Endothelial cell of hepatic sinusoid (primary cell): Measurements from ENCODE around the gene KRT80.

Source experiments
- in situ Hi-C: cut with HindIII; loops from 2 replicates; pipeline ENCODE4 v1.10.0; 2017; ENCODE audit warnings: low sequenced_read_pairs

KRT80 gene

DNA sequence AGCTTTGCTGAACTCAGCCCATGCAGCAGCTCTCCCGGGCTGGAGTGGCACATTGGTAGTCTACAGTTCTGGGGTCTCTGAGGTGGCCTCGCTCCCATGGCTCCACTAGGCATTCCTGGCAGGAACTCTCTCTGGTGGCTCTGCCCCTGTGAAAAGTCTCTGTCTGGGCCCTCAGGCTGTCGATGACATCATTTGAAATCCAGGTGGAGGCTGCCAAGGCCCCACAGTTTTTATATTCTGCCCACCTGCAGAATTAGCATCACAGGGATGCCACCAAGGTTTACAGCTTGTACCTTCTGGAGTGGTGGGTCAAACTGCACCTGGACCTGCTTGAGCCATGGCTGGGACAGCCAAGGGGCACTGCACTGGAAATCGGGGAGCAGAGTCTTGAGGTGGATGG is 31.6 kb downstream of the KRT80 start:
- in situ Hi-C loops: no loop called here

DNA sequence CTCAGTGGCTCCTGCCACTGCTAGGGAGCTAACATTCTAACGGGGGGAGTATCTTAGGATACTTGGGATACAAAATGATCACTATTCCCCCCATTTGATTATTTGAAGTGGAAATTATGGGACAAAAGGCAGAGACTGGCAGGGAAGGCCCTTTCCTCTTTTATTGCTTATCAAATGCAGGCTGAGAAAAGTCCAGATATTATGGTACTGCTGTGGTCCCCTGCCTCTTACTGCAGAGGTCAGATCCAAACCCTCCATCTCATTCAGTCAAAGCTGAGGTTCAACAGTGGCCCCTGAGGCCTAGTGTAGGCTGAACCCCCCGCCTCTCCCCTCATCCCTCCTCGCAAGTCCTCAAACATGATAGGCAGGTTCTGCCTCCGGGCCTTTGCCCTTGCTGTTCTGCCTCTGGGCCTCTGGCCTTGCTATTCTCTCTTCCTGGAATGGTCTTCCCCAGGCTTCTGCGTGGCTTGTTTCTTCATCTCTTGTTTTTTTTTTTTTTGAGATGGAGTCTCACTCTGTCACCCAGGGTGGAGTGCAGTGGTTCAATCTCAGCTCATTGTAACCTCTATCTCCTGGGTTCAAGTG is 34.2 kb downstream of the KRT80 start:
- in situ Hi-C loops: no loop called here

DNA sequence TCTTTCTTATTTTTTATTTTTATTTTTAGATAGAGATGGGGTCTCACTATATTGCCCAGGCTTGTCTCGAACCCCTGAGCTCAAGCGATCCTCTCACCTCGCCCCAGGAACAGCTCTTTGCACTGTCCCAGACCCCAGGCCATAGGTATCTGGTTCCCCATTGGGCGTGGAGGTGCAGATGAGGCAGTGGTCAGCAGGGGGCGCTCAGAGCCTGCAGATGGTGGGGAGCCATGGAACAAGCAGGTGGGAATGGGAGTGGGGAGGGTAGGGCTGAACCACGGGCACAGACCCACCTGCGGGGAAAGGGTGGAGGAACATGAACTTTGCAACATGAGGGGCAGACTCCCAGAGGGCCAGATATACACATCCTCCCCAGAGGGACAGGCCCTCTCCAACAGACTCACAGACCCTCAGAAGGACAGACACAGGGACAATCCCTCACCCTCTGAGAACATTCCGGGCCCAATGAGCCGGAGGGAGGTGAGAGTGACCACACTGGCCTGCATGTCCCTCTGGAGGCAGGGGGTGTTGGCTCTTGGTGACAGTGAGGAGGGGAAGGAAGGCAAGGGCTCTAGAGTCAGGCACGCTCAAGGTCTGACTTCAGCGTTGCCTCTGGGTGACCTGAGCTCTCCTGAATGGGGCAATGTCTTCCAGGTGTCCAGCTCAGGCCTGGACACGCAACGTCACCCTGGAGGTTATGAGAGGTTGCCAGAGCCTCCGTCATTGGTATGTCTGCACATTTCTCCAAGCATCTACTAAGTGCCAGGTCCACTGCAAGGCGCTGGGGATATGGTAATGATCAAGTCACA is 34.9 kb downstream of the KRT80 start:
- in situ Hi-C loops: no loop called here

GRCh38 chr12:52156311-52156710 is 35.5 kb downstream of the KRT80 start:
- in situ Hi-C loops: no loop called here

DNA sequence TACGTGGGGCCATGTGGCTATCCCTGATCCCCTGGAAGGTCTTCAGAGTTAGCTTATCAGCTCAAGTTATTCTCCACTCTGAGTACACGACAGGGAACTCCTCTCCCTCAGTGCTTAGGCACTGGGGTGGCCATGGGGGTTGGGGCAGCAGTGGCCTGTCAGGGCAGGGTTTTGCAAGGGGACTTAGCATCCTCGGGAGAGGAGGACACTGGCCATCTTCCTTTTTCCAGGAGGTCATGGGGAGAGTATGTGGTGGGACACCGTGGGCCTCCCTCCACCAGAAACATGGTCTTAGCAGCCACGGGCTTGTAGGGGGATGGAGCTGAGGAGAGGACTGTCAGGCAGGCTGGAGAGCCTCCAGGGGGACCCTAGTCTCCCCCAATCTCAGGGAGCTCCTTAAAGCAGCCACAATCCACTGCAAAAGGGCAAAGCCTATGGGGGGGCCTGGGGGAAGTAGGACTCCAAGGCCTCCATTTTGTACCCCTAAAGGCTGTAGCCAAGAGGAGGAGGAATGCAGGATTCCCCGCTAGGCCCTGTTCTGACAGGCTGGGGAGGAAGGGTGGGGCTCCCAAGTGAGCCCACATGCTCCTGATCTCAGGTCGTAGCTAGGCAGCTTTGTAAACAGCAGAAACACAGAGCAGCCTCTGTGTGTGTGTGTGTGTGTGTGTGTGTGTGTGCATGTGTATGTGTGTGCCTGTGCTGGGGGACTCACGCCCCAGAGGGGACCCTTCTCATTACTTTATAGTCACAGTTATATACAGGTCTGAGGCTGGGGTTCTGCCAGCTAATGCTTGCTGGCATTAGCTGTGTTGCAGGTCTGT is 36.6 kb downstream of the KRT80 start:
- in situ Hi-C loops: no loop called here

DNA sequence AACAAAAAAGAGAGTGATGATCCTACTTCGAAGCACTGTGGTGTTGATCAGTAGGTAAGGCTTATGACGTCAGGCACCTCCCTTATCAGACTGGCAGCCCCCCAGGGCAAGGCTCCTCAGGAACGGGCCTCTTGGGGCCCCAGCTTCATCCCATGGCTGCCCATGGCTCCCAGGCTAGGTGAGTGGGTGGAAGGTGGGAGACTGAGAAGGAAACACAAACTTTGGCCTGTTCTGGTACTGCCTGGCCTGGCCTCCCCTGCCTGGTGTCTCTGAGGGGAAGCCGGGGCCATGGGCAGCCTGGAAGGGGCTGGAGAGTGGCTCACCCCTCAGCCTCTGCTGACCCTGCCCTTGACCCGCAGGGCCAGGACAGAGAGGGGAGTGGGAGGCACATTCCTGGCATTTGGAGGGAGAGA is 38.9 kb downstream of the KRT80 start:
- in situ Hi-C loops: no loop called here

GRCh38 chr12:52151837-52152783 is 39.7 kb downstream of the KRT80 start:
- in situ Hi-C loops: no loop called here

DNA sequence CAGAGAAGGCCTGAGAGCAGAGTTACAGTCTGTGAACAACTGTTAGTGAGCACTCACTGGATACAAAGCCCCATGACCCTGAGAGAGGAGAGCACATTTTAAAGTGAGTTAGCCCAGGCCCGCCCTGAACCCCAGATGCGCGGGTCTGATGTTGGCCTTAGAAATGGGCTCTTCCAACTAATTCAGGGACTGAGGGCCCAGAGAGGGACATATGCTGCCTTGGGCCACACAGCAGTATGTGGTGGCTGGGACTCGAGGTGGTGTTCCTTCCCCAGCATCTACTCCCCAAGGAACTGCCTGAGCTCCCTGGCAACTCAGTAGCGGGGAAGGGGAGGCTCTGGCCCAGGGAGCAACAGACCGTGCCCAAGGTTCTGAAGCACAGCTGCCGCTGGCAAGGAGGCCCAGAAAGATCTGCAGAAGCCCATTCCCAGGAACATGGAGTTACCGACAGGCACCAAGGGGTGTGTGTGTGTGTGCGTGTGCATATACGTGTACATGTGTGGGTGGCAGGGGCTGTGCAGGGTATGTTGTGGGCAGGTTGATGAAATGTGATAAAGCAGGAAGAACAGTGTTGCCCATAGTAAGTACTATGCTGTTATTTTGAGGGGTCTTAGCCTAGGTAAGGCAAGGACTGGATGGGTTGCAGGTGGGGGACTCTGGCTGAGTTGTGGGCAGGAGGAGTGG is 40.5 kb downstream of the KRT80 start:
- in situ Hi-C loops: no loop called here

DNA sequence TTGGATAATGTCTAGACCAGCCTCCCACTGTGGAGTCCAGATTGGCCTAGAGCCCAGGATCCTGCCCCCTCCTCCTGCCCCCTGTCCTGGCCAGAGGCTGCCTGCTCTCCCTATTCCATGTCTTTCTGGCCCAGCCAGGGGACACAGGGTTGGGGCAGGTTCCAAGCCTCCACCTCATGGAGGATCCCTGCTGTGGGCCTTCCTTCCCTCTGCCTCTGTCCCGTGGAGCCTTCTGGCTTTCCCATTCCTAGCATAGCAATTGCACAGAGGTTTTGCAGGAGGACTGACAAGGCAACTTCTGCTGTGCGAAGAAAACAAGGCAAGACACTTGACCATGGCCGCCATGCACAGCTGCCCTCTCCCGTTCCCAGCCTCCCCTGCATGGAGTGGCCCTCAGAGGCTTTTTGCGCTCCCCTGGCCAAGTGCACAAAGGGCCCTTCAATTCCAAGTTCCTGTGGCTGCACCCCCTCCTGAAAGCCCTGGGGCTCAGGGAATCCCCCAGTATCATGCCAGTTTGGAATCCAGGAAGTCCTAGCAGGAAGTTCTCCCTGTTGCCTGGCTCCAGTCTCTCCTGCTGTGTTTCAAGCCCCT is 42.1 kb downstream of the KRT80 start:
- in situ Hi-C loops: no loop called here

GRCh38 chr12:52149182-52149641 is 42.6 kb downstream of the KRT80 start:
- in situ Hi-C loops: no loop called here

GRCh38 chr12:52148464-52149181 is 43.2 kb downstream of the KRT80 start:
- in situ Hi-C loops: no loop called here

DNA sequence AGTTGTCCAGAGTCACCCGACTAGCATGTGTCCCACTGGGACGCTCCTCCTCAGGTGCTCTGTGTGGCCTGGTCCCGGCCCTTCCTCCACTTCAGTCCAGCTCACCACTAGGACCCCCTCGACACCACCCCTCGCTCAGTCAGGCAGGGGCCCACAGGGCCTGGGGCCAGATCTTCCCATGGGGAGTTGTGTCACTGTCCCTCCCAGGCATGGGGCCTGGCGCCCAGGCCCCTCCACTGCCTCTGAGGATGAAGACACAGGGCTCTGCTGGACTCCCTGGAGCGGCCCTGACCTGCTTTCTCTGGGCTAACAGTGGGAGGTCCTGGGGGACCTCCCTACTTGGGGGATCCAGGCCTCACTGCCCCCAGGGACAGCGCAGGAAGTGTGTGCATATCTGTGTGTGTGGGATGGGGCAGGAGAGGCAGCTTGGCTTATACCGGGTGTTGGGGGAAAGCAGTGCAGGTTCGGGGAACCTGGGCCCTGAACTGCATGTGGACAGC is 43.8 kb downstream of the KRT80 start:
- in situ Hi-C loops: no loop called here

DNA sequence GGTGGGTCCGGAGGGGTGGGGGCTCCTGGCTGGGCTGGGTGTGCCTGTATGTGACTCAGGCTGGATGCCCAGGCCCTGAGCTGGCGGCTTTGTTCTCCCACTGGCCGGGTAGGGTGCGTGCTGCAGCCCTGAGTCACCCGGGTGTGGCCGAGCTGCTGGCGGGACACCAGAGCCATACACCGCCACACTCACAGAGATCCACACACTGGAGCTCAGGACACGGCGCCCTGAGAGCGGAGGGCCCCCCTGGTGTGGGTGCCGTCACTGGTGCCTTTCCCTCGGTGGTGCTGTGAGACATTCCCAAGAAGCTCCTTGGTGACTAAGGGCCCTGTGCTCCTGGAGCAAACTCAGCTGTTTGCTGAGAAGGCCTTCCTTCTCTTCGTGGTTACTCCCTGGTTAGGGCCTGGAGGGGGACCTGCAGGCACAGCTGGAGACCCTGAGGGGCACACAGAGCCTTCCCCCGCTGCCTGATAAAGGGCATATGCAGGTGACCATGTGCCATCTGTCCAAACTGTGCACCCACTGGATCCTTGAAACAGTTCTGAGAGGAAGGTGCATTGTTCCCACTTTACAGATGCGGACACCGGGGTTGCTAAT is 44.3 kb downstream of the KRT80 start:
- in situ Hi-C loops: no loop called here

- in situ Hi-C loops: no loop called here
These were observed 44.9 kb downstream of the KRT80 start for GRCh38 chr12:52146822-52147366.

GRCh38 chr12:52146089-52146821 is 45.6 kb downstream of the KRT80 start:
- in situ Hi-C loops: no loop called here

DNA sequence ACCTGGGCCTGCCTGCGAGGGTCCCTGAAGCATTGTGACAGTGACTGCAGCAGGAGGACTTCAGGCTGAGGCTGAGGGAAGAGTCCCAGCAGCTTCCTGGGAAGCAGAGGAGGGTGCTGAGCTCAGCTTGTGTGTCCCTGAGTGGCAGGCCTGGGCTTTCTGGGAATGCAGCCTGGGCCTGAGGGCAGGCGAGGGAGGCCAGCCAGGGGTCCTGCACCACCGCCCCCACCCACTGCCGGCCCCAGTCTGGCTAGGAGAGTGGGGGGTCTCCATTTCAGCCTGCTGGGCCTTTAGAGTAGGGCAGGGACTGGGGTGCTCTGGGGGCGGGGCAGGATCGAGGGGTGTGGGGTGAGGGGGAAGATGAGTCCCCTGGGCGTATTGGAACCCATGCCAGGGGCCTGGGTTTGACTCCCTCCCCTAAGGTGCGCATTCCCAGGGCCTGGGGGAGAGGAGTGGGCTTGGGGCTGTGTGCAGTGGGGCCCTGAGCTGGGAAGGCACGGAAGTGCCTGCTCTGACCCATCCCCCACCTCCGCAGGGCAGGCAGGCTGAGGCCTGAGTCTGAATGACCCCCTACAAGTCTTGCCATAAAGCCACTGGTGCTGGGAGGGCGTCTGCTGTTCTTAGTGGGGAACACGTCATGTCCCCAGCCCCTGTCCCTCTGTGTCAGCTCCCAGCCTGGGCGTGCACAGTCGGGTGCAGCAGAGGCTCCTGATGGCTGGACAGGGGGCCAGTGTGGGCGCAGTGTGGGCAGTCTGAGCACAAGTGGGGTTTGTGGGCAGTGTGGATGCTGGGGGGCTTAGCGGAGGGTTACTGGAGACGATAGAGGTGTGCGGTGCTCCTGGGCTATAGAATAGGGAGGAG is 46.4 kb downstream of the KRT80 start:
- in situ Hi-C loops: no loop called here
